Heart right ventricle (tissue), 16 donors: ENCODE results near the gene KSR2. TPM values are rescaled to one million over a fixed set of nuclear protein-coding genes. Genes with fewer than 3 reads are reported as not detected.

ENCODE experiments used
- ATAC-seq, 8 donors: fragments of 200-7000 bp; cut with Tn5 transposase; one replicate each; pipeline ENCODE4 v1.9.1; 2020; ENCODE audit warnings: mild to moderate bottlenecking in 8 of 8, moderate library complexity in 8 of 8, moderate number of reproducible peaks in 1 of 8
- DNase-seq, 2 donors: peaks; one replicate each; pipeline ENCODE4 v3.0.0-alpha.2; 2020
- H3K27ac ChIP-seq, 10 donors: fragments of 200-600 bp; sonication (generic) in 2 of 10; one replicate each; pipeline versions ENCODE4 v1.5.0 to v1.8.0; 2020 to 2022; ENCODE audit warnings: mild to moderate bottlenecking in 3 of 10
- H3K27me3 ChIP-seq, 7 donors: fragments of 200-600 bp; one replicate each; pipeline ENCODE4 v1.8.0; 2021 to 2022; ENCODE audit warnings: mild to moderate bottlenecking in 2 of 7
- H3K36me3 ChIP-seq, 9 donors: fragments of 200-600 bp; sonication (generic) in 1 of 9; one replicate each; pipeline versions ENCODE4 v1.5.0 to v1.8.0; 2020 to 2022; ENCODE audit warnings: mild to moderate bottlenecking in 2 of 9
- H3K4me1 ChIP-seq, 9 donors: fragments of 200-600 bp; sonication (generic) in 1 of 9; one replicate each; pipeline versions ENCODE4 v1.5.0 to v1.8.0; 2020 to 2022; ENCODE audit warnings: mild to moderate bottlenecking in 4 of 9
- H3K4me3 ChIP-seq, 10 donors: fragments of 200-600 bp; sonication (generic) in 2 of 10; one replicate each; pipeline versions ENCODE4 v1.5.0 to v1.8.0; 2020 to 2022; ENCODE audit warnings: mild to moderate bottlenecking in 7 of 10, moderate library complexity in 2 of 10
- H3K9me3 ChIP-seq, 11 donors: fragments of 200-600 bp in 10 of 11; sonication (generic) in 2 of 11; one replicate each; pipeline versions ENCODE4 v1.5.0 to v1.8.0; 2013 to 2022; ENCODE audit warnings: mild to moderate bottlenecking in 2 of 11, control low read depth in 1 of 11, moderate library complexity in 1 of 11
- WGBS, 2 donors: extraction: QIAGEN DNeasy Blood & Tissue Kit; methylation state at CpG; one replicate each; pipeline ENCODE4 v1.1.7; 2013; ENCODE audit warnings: inconsistent platforms in 1 of 2; 5-methylcytosine and 5-hydroxymethylcytosine counted together
- intact Hi-C, 10 donors: fragments of 100-400 bp; cut with DNase I; formaldehyde crosslinking; loops; one replicate each; pipeline versions ENCODE4 v1.11.1 to v1.14.2; 2022
- polyA plus RNA-seq, 2 donors: library from polyadenylated mRNA; stranded (reverse); fragments of 200-250 nt; gene quantifications; one replicate each; pipeline ENCODE4 v1.2.3, GENCODE V29; 2013
- total RNA-seq, 10 donors: library from RNA; stranded (reverse); fragmentation: NEBNext Ultra II Directional in 3 of 10; extraction: Animal tissue kit (Norgen Biotek cat#: 25700) in 3 of 10; gene quantifications; one replicate each; pipeline versions ENCODE4 v1.2.1 to v1.2.4, GENCODE V29; 2021 to 2023
- TF ChIP-seq, protein P1 (sequence below), 9 donors: fragments of 200-600 bp; sonication (generic) in 2 of 9; IDR thresholded peaks; one replicate each; pipeline versions ENCODE4 v1.5.0 to v1.8.0; 2021 to 2022; ENCODE audit warnings: antibody characterized with exemption in 9 of 9, mild to moderate bottlenecking in 5 of 9, moderate library complexity in 1 of 9
- donor health status: Arrhythmogenic right ventricular cardiomyopathy.
- donor health status: ischemic (EF 13 %, LVEDD 7.1; RV severe dilation, severe dysfunction).
- donor health status: healthy with polysubstance abuse.
- donor health status: DM: no; HTN: yes; CAD: no.
- donor health status: DM: no; HTN: no; CAD: no.
- donor health status: ischemic (EF 25% LVEDD 6.9; RV normal size, moderate dysfunction).
- donor health status: ischemic (EF 25% LVEDD 5.7; RV mildly dilated, moderate dysfunction).
- donor health status: healthy.
- donor health status: DM: yes; HTN: yes; CAD: no.
- donor health status: Ischemic cardiomyopathy.
- donor health status: ischemic (EF 35%, LVEDD 5.7; RV mildly dilated, moderate dysfunction).
- donor health status: nonischemic (EF 11% LVEDD 7.7; RV severe dilation, severe dysfunction).
- donor health status: DM: yes; HTN: yes; CAD: no.
- donor health status: PGD.
- donor health status: ischemic (EF 29% LVEDD 5.4; RV normal size, mild dysfunction).
- donor health status: nonischemic (EF 23%, LVEDD 6.1; RV moderate dilation, normal function).

The KSR2 gene
- total and polyA plus RNA-seq, 12 donors, result 0.02 TPM; not detected in 9

GRCh38 chr12:117444781-117445180 lies 524.0 kb downstream of the KSR2 start:
- intact Hi-C loops, result loop anchor here in 1 of 10 donors (10.0 kb wide), 1 partner anchor 80 kb away; no protein-coding TSS in a partner anchor
- WGBS, 2 donors, result 45 to 62% methylated on average over 4 of the region's 4 CpGs
- DNase-seq (no peak), ATAC-seq (no peak)
- H3K4me3 ChIP-seq, result no peak overlapping the region
- H3K36me3 ChIP-seq, result no peaks in the 10 kb centered on the region
- peaks cover 0 to 15% (median 0%) of the 10 kb centered on the region in 7 donors for H3K27me3 ChIP-seq
- no peak overlapping the region for H3K27ac ChIP-seq
- TF ChIP-seq, protein P1, sequence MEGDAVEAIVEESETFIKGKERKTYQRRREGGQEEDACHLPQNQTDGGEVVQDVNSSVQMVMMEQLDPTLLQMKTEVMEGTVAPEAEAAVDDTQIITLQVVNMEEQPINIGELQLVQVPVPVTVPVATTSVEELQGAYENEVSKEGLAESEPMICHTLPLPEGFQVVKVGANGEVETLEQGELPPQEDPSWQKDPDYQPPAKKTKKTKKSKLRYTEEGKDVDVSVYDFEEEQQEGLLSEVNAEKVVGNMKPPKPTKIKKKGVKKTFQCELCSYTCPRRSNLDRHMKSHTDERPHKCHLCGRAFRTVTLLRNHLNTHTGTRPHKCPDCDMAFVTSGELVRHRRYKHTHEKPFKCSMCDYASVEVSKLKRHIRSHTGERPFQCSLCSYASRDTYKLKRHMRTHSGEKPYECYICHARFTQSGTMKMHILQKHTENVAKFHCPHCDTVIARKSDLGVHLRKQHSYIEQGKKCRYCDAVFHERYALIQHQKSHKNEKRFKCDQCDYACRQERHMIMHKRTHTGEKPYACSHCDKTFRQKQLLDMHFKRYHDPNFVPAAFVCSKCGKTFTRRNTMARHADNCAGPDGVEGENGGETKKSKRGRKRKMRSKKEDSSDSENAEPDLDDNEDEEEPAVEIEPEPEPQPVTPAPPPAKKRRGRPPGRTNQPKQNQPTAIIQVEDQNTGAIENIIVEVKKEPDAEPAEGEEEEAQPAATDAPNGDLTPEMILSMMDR (IDR thresholded peaks at IDR 0.05), result no peak
- H3K4me1 ChIP-seq, result peaks cover 0 to 2% (median 0%) of the 10 kb centered on the region in 9 donors
- H3K9me3 ChIP-seq, result no peaks in the 10 kb centered on the region

DNA sequence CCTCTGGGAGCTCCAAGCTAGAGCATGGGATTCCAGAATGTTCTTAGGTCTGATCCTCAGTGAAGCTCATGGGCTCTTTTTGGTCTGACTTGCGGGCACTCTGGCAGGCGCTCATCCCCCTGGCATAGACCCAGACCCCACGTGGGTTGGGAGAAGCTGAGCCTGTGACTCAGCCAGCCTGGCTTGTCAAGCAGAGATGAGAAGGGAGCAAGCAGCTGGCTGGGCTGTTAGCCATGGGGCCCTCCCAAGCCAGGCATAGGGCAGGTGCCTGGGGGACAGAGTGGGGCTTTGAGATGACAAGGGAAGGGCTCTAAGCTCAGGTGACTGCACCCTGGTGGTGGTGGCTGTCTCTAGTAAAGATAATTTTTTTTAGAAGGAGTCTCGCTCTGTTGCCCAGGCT lies 527.0 kb downstream of the KSR2 start:
- no peaks in the 10 kb centered on the region for H3K9me3 ChIP-seq
- intact Hi-C loops, result loop anchor here in 1 of 10 donors (10.0 kb wide), 1 partner anchor 83 kb away; no protein-coding TSS in a partner anchor
- DNase-seq (peak; percentile 60 to 75), ATAC-seq (peak; percentile 62 to 91 (median 81))
- no peak overlapping the region for H3K4me3 ChIP-seq
- no peak overlapping the region for H3K27ac ChIP-seq
- H3K27me3 ChIP-seq, result peaks cover 0 to 7% (median 0%) of the 10 kb centered on the region in 7 donors
- TF ChIP-seq, protein P1 (IDR thresholded peaks at IDR 0.05), result no peak
- no peaks in the 10 kb centered on the region for H3K36me3 ChIP-seq
- WGBS, 2 donors, result 59 to 64% methylated on average over 4 of the region's 4 CpGs
- peaks cover 0 to 5% (median 0%) of the 10 kb centered on the region in 9 donors for H3K4me1 ChIP-seq

DNA sequence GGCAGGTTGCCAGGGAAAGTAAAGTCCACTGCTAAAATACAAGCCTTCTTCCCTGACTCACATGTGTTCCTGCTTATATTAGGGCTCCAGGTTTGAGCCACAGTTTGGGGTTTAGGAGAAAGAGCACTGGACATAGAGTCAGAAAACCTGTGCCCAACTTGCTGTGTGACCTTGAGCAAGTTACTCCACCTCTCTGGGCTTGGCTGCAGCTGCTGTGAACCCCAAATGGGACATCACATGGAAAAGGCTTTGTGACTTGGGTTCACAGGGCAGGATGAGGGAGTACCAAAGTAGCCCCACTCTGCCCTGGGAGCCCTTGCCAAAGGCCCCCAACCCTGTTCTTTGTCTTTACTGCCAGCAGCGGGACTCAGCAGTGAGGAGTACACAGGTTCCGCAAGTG lies 528.4 kb downstream of the KSR2 start:
- Histone ChIP-seq H3K36me3 (no peaks in the 10 kb centered on the region), H3K4me1 (peaks cover 0 to 5% (median 0%) of the 10 kb centered on the region in 9 donors), H3K27me3 (peaks cover 0 to 7% (median 0%) of the 10 kb centered on the region in 7 donors), H3K27ac (no peak overlapping the region), H3K4me3 (no peak overlapping the region), H3K9me3 (no peaks in the 10 kb centered on the region)
- no peak for DNase-seq
- TF ChIP-seq, protein P1 (IDR thresholded peaks at IDR 0.05), result no peak
- intact Hi-C loops, result loop anchor here in 1 of 10 donors (10.0 kb wide), 1 partner anchor 84 kb away; no protein-coding TSS in a partner anchor
- ATAC-seq, result no peak
- 88 to 97% methylated on average over 2 of the region's 2 CpGs for WGBS, 2 donors

DNA sequence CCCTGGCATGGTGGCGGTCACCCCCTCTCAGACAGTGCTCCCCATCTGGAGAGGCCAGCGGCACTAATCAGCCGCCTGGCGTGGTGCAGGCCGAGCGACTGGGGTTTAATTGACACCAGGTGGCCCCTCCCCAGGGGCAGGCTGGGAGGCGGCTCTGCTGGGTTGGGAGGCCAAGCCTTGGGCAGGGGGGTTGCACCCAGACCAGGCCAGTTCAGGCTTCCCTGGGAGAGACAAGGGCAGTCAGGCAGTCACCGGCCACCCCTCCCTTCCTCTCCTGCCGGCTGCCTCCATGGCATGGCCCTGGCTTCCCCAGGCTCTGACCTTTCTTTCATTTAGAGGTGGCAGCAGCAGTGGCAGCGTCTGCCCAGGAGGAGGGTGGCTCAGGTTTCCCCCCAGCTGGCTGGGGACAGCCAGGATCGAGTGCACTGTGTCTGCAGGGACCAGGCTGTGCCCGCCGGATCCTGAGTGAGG lies 529.2 kb downstream of the KSR2 start:
- peaks cover 0 to 7% (median 0%) of the 10 kb centered on the region in 7 donors for H3K27me3 ChIP-seq
- ATAC-seq, result peak; percentile 18 to 69 (median 57)
- intact Hi-C loops, result loop anchor here in 1 of 10 donors (10.0 kb wide), 1 partner anchor 85 kb away; no protein-coding TSS in a partner anchor
- 37 to 45% methylated on average over 13 of the region's 13 CpGs for WGBS, 2 donors
- peaks cover 0 to 5% (median 0%) of the 10 kb centered on the region in 9 donors for H3K4me1 ChIP-seq
- no peaks in the 10 kb centered on the region for H3K36me3 ChIP-seq
- DNase-seq, result peak; percentile 4 to 36
- H3K27ac ChIP-seq, result peak overlapping the region in 3 of 10 donors; percentile 39 to 55 (median 40)
- no peak overlapping the region for H3K4me3 ChIP-seq
- TF ChIP-seq, protein P1 (IDR thresholded peaks at IDR 0.05), result no peak
- H3K9me3 ChIP-seq, result no peaks in the 10 kb centered on the region
